Tibial nerve (tissue), 4 donors: ENCODE measurements around the gene NBAS. TPM values are rescaled to one million over a fixed set of nuclear protein-coding genes. Genes with fewer than 3 reads are reported as not detected.

ENCODE experiments used
- DNase-seq, 2 donors: peaks; one replicate each; pipeline ENCODE4 v3.0.0-alpha.2; 2019; ENCODE audit warnings: low spot score in 2 of 2
- H3K27ac ChIP-seq, 4 donors: fragments of 200-600 bp; sonication (generic) in 3 of 4; one replicate each; pipeline ENCODE4 v1.5.1; 2017 to 2019; ENCODE audit warnings: mild to moderate bottlenecking in 1 of 4
- H3K27me3 ChIP-seq, 2 donors: fragments of 200-600 bp; sonication (generic) in 1 of 2; one replicate each; pipeline versions ENCODE4 v1.5.1 to v1.6.0; 2017 to 2019
- H3K36me3 ChIP-seq, 3 donors: fragments of 200-600 bp; sonication (generic); one replicate each; pipeline ENCODE4 v1.5.1; 2018 to 2019
- H3K4me1 ChIP-seq, 4 donors: fragments of 200-600 bp; sonication (generic) in 3 of 4; one replicate each; pipeline ENCODE4 v1.5.1; 2017 to 2019
- H3K4me3 ChIP-seq, 4 donors: fragments of 200-600 bp; sonication (generic) in 3 of 4; one replicate each; pipeline ENCODE4 v1.5.1; 2017 to 2019; ENCODE audit warnings: mild to moderate bottlenecking in 1 of 4, moderate library complexity in 1 of 4
- H3K9me3 ChIP-seq, 4 donors: fragments of 200-600 bp; sonication (generic) in 3 of 4; one replicate each; pipeline ENCODE4 v1.5.1; 2017 to 2019
- CTCF ChIP-seq, 5 experiments: fragments of 200-600 bp in 3 of 5; fragments of 450-650 bp in 2 of 5; sonication (generic) in 3 of 5; IDR thresholded peaks; one replicate each; pipeline ENCODE4 v1.5.1; 2016 to 2019; ENCODE audit warnings: antibody characterized with exemption in 5 of 5, mild to moderate bottlenecking in 3 of 5, moderate library complexity in 2 of 5
- EP300 ChIP-seq, 2 donors: sonication (generic); formaldehyde crosslinking; IDR thresholded peaks; one replicate each; pipeline ENCODE4 v1.6.1; 2017; ENCODE audit warnings: antibody characterized with exemption in 2 of 2, mild to moderate bottlenecking in 1 of 2
- POLR2A ChIP-seq, 2 donors: fragments of 450-650 bp; IDR thresholded peaks; one replicate each; pipeline ENCODE4 v1.6.1; 2017; ENCODE audit warnings: antibody characterized with exemption in 2 of 2, mild to moderate bottlenecking in 2 of 2, moderate library complexity in 2 of 2
- WGBS, 2 donors: methylation state at CpG; one replicate each; pipeline ENCODE4 v1.1.5; 2018; 5-methylcytosine and 5-hydroxymethylcytosine counted together
- total RNA-seq, 4 donors: library from RNA; depleted of rRNA; stranded (reverse); fragments of >200 nt; gene quantifications; one replicate each; pipeline ENCODE4 v1.1.0, GENCODE V29; 2016

The NBAS gene
- total RNA-seq, 4 donors from 2014 or later = 49.0 to 59.1 (median 55.1) TPM

- no peak overlapping the region for H3K27ac ChIP-seq
- TF ChIP-seq POLR2A (IDR thresholded peaks at IDR 0.05) = no peak
- TF ChIP-seq EP300 (IDR thresholded peaks at IDR 0.05) = no peak
- no peak for TF ChIP-seq CTCF (IDR thresholded peaks at IDR 0.05)
- no peaks in the 10 kb centered on the region for H3K4me1 ChIP-seq
- H3K4me3 ChIP-seq = no peak overlapping the region
- H3K27me3 ChIP-seq = no peaks in the 10 kb centered on the region
- DNase-seq = no peak
- 89 to 91% methylated on average over 5 of the region's 5 CpGs for WGBS, 2 donors
- peaks cover 0 to 2% (median 0%) of the 10 kb centered on the region in 4 donors for H3K9me3 ChIP-seq
- peaks cover 0 to 39% (median 6%) of the 10 kb centered on the region in 3 donors for H3K36me3 ChIP-seq
These were observed 355.6 kb downstream of the NBAS start for GRCh38 chr2:15205562-15205961.

- 84 to 86% methylated on average over 1 of the region's 1 CpG for WGBS, 2 donors
- no peak for DNase-seq
- Histone ChIP-seq H3K36me3 (peaks cover 0 to 15% (median 0%) of the 10 kb centered on the region in 3 donors), H3K4me3 (no peak overlapping the region), H3K27ac (no peak overlapping the region), H3K9me3 (no peaks in the 10 kb centered on the region), H3K4me1 (no peaks in the 10 kb centered on the region), H3K27me3 (no peaks in the 10 kb centered on the region)
- TF ChIP-seq CTCF (IDR thresholded peaks at IDR 0.05) (no peak), POLR2A (IDR thresholded peaks at IDR 0.05) (no peak), EP300 (IDR thresholded peaks at IDR 0.05) (no peak)
These were observed 360.1 kb downstream of the NBAS start for GRCh38 chr2:15201009-15201408.

GRCh38 chr2:15200581-15200980 is 360.6 kb downstream of the NBAS start:
- TF ChIP-seq POLR2A (IDR thresholded peaks at IDR 0.05) (no peak), CTCF (IDR thresholded peaks at IDR 0.05) (no peak), EP300 (IDR thresholded peaks at IDR 0.05) (no peak)
- no peak overlapping the region for H3K27ac ChIP-seq
- DNase-seq = no peak
- H3K36me3 ChIP-seq = peaks cover 0 to 10% (median 0%) of the 10 kb centered on the region in 3 donors
- H3K27me3 ChIP-seq = no peaks in the 10 kb centered on the region
- H3K4me1 ChIP-seq = no peaks in the 10 kb centered on the region
- H3K9me3 ChIP-seq = no peaks in the 10 kb centered on the region
- H3K4me3 ChIP-seq = no peak overlapping the region

GRCh38 chr2:15198051-15198450 is 363.1 kb downstream of the NBAS start:
- Histone ChIP-seq H3K27ac (no peak overlapping the region), H3K36me3 (peaks cover 0 to 3% (median 0%) of the 10 kb centered on the region in 3 donors), H3K9me3 (no peaks in the 10 kb centered on the region), H3K27me3 (no peaks in the 10 kb centered on the region), H3K4me3 (no peak overlapping the region), H3K4me1 (no peaks in the 10 kb centered on the region)
- WGBS, 2 donors = 91 to 96% methylated on average over 3 of the region's 3 CpGs
- TF ChIP-seq POLR2A (IDR thresholded peaks at IDR 0.05) (no peak), EP300 (IDR thresholded peaks at IDR 0.05) (no peak), CTCF (IDR thresholded peaks at IDR 0.05) (no peak)
- no peak for DNase-seq

GRCh38 chr2:15195813-15196212 is 365.3 kb downstream of the NBAS start:
- 81 to 93% methylated on average over 4 of the region's 4 CpGs for WGBS, 2 donors

More at GRCh38 chr2:15195813-15196212, 365.3 kb downstream of the NBAS start:
- TF ChIP-seq POLR2A (IDR thresholded peaks at IDR 0.05) = no peak
- no peak for TF ChIP-seq CTCF (IDR thresholded peaks at IDR 0.05)
- TF ChIP-seq EP300 (IDR thresholded peaks at IDR 0.05) = no peak
- H3K4me1 ChIP-seq = no peaks in the 10 kb centered on the region
- H3K9me3 ChIP-seq = no peaks in the 10 kb centered on the region
- DNase-seq = no peak
- no peak overlapping the region for H3K27ac ChIP-seq
- H3K27me3 ChIP-seq = no peaks in the 10 kb centered on the region
- peaks cover 0 to 3% (median 0%) of the 10 kb centered on the region in 3 donors for H3K36me3 ChIP-seq
- H3K4me3 ChIP-seq = no peak overlapping the region
